Activated effector memory CD4-positive, alpha-beta T cell treated with anti-CD3 and anti-CD28 coated beads, Interleukin-2, amount 50 U/mL, for 16 hours (primary cell): ENCODE data around the gene ACTA2.

Experiments
- DNase-seq: peaks from one replicate; pipeline ENCODE4 v3.0.0-alpha.2; 2020

ACTA2 gene

DNA sequence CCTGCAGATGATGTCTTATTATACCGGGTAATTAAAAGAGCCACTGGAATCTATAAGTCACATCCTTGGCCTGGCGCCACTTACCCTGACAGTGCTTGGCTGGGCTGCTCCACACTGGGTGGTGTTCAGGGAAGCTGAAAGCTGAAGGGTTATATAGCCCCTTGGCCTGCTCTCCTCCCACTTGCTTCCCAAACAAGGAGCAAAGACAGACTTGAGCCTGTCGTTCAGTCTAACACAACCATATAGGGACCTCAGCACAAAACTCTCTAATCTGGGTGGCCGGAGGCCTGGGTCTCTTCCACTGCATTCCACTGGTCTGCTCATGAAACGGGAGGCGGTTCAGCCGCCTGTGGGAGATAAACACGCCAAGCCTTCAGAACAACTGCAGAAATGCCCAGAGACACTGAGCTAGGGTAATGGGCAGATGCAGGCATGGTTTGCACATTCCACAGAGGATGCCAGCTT is at the start of gene ACTA2:
Gene ACTA2 (minus strand): TSS at position 127 of the 465 bp plus-strand sequence. CDS start 3,843 bp downstream, outside the sequence.
- no peak for DNase-seq

GRCh38 chr10:89001729-89002072 is 49.1 kb upstream of the ACTA2 start:
- no peak for DNase-seq

DNA sequence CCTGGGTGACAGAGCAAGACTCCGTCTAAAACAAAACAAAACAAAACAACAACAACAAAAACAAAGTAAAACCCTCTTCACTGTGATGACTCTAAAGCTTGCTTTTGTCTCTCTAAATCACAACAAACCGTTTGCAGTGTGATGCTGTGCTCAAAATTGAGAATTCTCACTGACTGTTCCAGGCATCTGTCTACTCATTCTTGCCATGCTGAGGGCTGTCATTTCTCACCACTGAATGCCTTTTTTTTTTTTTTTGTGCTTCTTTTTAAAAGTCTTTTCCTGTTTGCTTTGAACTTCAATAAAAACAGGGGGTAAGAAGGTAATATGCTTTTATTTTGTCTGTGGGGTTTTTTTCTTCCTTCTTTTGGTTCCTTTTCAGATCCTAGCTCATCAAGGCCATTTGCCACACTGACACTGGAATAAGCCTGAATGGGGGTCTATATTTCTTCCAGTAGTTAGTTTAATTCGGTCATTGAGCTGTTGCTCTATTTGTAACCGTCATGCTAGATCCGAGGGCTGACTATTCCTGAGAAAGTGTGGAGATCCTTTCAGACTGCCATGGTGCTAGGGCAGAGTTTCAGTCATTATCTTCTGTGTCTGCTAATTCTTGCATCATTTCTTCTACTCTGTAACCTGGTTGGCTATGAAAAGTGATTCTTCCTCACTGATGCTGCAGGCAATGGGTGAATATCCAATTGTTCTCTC is 48.6 kb upstream of the ACTA2 start:
- DNase-seq = no peak

GRCh38 chr10:88999625-89000024 is 47.1 kb upstream of the ACTA2 start:
- no peak for DNase-seq

DNA sequence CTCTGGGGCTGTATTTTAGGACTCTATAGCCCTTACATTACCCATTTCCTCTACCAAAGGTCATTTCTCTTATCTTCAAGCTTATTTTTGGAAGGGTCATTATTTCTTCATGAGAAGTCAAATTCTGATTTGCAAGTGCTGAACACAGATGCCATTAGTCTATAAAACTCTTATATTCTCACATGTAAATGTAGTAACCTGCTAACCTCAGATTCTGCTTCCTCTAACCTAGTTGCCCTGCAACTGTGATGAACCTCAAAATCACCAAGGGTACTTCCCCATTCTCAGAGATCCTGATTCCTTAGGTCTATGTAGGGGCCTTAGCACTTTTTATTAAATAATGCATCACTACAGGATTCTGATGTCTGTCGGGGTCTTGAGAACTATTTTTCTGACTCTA is 44.4 kb upstream of the ACTA2 start:
- no peak for DNase-seq

GRCh38 chr10:88995156-88995876 is 42.7 kb upstream of the ACTA2 start:
- no peak for DNase-seq

- DNase-seq = no peak
These were observed 41.4 kb upstream of the ACTA2 start for GRCh38 chr10:88994019-88994418.

DNA sequence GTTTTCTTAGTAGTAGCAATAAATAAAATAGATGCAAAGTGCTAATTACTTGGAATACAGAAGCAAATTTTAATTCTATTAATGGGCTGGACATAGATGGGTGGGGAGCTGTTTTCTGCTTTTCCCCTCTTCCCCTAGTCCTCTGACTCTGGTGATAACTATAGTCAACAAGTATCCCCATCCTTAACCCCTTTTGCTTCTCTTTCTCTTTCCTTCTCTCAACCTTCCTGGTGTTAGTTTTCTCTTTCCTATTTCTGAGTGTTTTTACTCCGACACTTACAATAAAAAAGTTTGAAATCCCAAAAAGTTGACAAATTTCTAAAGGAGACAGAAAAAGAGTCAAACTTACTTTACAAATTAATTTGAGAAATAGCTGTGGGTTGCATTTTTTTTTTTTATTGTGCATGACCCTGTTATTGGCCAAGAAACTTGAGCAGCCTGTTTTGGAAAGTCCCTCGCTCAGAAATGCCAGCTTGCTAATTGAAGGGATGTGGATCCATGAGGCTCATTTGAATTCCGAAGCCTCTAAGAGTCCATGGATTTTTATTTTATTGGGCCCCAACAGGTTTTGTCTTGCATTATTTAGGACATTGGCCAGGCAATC is 40.5 kb upstream of the ACTA2 start:
- DNase-seq = no peak

- no peak for DNase-seq
These were observed 39.3 kb upstream of the ACTA2 start for GRCh38 chr10:88991899-88992320.

- peak; percentile 91 for DNase-seq
These were observed 38.8 kb upstream of the ACTA2 start for GRCh38 chr10:88991161-88991898.

DNA sequence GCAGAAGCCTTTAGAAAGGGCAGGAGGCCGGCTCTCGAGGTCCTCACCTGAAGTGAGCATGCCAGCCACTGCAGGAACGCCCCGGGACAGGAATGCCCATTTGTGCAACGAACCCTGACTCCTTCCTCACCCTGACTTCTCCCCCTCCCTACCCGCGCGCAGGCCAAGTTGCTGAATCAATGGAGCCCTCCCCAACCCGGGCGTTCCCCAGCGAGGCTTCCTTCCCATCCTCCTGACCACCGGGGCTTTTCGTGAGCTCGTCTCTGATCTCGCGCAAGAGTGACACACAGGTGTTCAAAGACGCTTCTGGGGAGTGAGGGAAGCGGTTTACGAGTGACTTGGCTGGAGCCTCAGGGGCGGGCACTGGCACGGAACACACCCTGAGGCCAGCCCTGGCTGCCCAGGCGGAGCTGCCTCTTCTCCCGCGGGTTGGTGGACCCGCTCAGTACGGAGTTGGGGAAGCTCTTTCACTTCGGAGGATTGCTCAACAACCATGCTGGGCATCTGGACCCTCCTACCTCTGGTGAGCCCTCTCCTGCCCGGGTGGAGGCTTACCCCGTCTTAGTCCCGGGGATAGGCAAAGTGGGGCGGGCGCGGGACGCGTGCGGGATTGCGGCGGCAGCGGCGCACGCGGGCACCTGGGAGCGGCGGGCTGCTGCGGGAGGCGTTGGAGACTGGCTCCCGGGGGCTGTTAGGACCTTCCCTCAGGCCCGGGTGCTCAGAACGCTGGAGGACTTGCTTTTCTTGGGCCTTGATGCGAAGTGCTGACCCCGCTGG is 38.0 kb upstream of the ACTA2 start, which contains the start of gene FAS:
Gene FAS (plus strand): TSS at position 415 of the 777 bp plus-strand sequence. CDS start 79 bp downstream, at position 494.
- DNase-seq = peak; percentile 93

GRCh38 chr10:88989824-88990383 is 37.3 kb upstream of the ACTA2 start:
- DNase-seq = no peak

DNA sequence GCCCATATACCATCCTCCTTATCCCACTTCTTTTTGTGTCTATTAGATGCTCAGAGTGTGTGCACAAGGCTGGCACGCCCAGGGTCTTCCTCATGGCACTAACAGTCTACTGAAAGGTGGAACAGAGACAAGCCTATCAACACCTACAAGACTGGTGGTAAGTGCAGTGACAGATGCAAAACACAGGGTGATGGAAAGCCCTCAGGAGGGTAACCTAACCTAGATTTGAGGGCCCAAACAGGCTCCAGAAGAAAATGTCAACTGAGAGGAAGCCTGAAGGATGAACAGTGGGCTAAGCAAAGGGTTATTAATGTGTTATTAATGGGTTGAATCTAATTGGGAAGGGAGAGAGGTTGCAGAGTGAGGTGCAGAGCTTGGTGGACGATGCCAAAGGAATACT is 36.9 kb upstream of the ACTA2 start:
- no peak for DNase-seq

DNA sequence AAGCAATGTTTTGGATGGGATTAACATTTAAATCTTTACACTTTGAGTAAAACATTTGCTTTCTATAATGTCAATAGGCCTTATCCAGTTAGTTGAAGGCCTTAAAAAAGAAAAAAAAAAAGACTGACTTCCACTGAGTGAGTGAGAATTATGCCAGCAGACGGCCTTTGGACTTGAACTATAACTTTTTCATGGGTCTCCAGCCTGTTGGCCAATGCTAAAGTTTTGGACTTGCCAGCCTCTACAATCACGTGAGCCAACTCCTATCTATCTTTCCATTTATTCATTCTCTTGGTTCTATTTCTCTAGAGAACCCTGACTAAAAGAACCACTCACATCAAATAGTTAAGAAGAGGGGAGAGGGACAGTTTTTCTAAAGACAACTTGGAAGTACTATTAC is 35.3 kb upstream of the ACTA2 start:
- DNase-seq = no peak

- DNase-seq = peak; percentile 64
These were observed 34.7 kb upstream of the ACTA2 start for GRCh38 chr10:88987243-88987725.

GRCh38 chr10:88986549-88987242 is 34.1 kb upstream of the ACTA2 start:
- no peak for DNase-seq

DNA sequence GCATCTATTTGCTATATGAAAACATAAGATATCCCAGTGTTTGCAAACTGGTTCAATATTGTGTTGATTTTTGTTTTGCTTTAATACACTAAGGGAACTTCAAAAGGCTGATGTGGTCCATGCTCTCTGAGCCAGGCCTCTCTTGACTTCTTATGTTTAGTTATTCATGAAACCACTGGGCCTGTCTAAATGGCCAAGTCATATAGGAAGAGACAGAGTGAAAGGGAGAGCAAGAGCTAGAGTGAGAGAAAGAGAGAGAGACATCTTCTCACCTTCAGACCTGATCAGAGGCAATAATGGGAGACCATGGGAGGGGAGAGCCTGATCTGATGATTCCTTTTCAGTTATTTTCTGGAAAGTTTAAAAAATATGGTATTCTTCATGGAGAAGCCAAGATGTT is 32.0 kb upstream of the ACTA2 start:
- no peak for DNase-seq

GRCh38 chr10:88983939-88984338 is 31.4 kb upstream of the ACTA2 start:
- DNase-seq = no peak

GRCh38 chr10:88983206-88983605 is 30.6 kb upstream of the ACTA2 start:
- no peak for DNase-seq

- no peak for DNase-seq
These were observed 29.8 kb upstream of the ACTA2 start for GRCh38 chr10:88982366-88982765.

GRCh38 chr10:88981435-88981834 is 28.9 kb upstream of the ACTA2 start:
- DNase-seq = no peak
